Spleen (tissue), 11 donors: ENCODE results near the gene WWC1. TPM values are rescaled to one million over a fixed set of nuclear protein-coding genes. Genes with fewer than 3 reads are reported as not detected.

Source experiments
- DNase-seq: peaks from one replicate; pipeline ENCODE4 v3.0.0-alpha.2; 2020
- H3K27ac ChIP-seq, 8 donors: fragments of 200-600 bp; sonication (generic) in 7 of 8; 1 replicate in 4 of 8; 2 replicates in 4 of 8; pipeline versions ENCODE4 v1.5.0 to v1.8.0; 2016 to 2021; ENCODE audit warnings: inconsistent platforms in 4 of 8, mild to moderate bottlenecking in 4 of 8, moderate library complexity in 1 of 8
- H3K27me3 ChIP-seq, 7 donors: fragments of 200-600 bp; sonication (generic) in 6 of 7; replicated peaks in 1 of 7; 1 replicate in 4 of 7; 2 replicates in 3 of 7; pipeline versions ENCODE4 v1.5.0 to v1.8.0; 2016 to 2021; ENCODE audit warnings: inconsistent platforms in 3 of 7, mild to moderate bottlenecking in 1 of 7
- H3K36me3 ChIP-seq, 6 donors: fragments of 200-600 bp; sonication (generic) in 5 of 6; 1 replicate in 4 of 6; 2 replicates in 2 of 6; pipeline versions ENCODE4 v1.5.0 to v1.8.0; 2016 to 2021; ENCODE audit warnings: inconsistent platforms in 2 of 6
- H3K4me1 ChIP-seq, 6 donors: fragments of 200-600 bp; sonication (generic) in 5 of 6; 1 replicate in 3 of 6; 2 replicates in 3 of 6; pipeline versions ENCODE4 v1.5.0 to v1.8.0; 2016 to 2021; ENCODE audit warnings: inconsistent platforms in 3 of 6
- H3K4me3 ChIP-seq, 8 donors: fragments of 200-600 bp; sonication (generic) in 7 of 8; 1 replicate in 4 of 8; 2 replicates in 4 of 8; pipeline versions ENCODE4 v1.5.0 to v1.8.0; 2016 to 2021; ENCODE audit warnings: inconsistent platforms in 4 of 8, mild to moderate bottlenecking in 4 of 8, moderate library complexity in 2 of 8
- H3K9me3 ChIP-seq, 8 donors: fragments of 200-600 bp; sonication (generic) in 7 of 8; 1 replicate in 4 of 8; 2 replicates in 4 of 8; pipeline versions ENCODE4 v1.5.0 to v1.8.0; 2016 to 2021; ENCODE audit warnings: inconsistent platforms in 4 of 8
- CTCF ChIP-seq, 11 experiments: fragments of 200-600 bp in 7 of 11; fragments of 450-650 bp in 4 of 11; sonication (generic) in 4 of 11; IDR thresholded peaks in 8 of 11; conservative IDR thresholded peaks in 3 of 11; 1 replicate in 7 of 11; 2 replicates in 4 of 11; pipeline versions ENCODE4 v1.4.0 to v1.8.0; 2016 to 2021; ENCODE audit warnings: antibody characterized with exemption in 11 of 11, inconsistent platforms in 4 of 11, mild to moderate bottlenecking in 1 of 11
- POLR2A ChIP-seq, 3 donors: fragments of 450-650 bp; IDR thresholded peaks; one replicate each; pipeline ENCODE4 v1.5.1; 2017; ENCODE audit warnings: antibody characterized with exemption in 3 of 3, mild to moderate bottlenecking in 1 of 3
- POLR2AphosphoS5 ChIP-seq, 3 donors: sonication (generic); formaldehyde crosslinking; IDR thresholded peaks; one replicate each; pipeline ENCODE4 v1.5.1; 2017; ENCODE audit warnings: antibody characterized with exemption in 3 of 3
- WGBS, 5 donors: extraction: QIAGEN DNeasy Blood & Tissue Kit in 3 of 5; methylation state at CpG; one replicate each; pipeline versions ENCODE4 v1.1.5 to v1.1.7; 2013 to 2018; 5-methylcytosine and 5-hydroxymethylcytosine counted together
- intact Hi-C: fragments of 100-400 bp; cut with DNase I; formaldehyde crosslinking; loops from one replicate; pipeline ENCODE4 v1.15.0; 2023; ENCODE audit warnings: low total_unique reads
- polyA plus RNA-seq, 3 donors: library from polyadenylated mRNA; stranded (reverse); fragments of 200-250 nt; gene quantifications; one replicate each; pipeline ENCODE4 v1.2.1, GENCODE V29; 2013
- total RNA-seq, 7 donors: library from RNA; depleted of rRNA in 3 of 7; stranded (reverse); fragments of >200 nt in 3 of 7; fragmentation: NEBNext Ultra II Directional in 4 of 7; extraction: Animal tissue kit (Norgen Biotek cat#: 25700) in 4 of 7; gene quantifications; one replicate each; pipeline versions ENCODE4 v1.1.0 to v1.2.1, GENCODE V29; 2016 to 2021
- donor health status: healthy with polysubstance abuse.
- donor health status: DM: no; HTN: no; CAD: no; lungs with moderate emphysema.
- donor health status: DM: no; HTN: no; CAD: no.
- donor health status: Bipolar disorder and iron deficiency.
- donor health status: healthy.
- donor health status: DM: no; HTN: no; CAD: no.
- donor health status: DM: yes; HTN: yes; CAD: no.

Gene WWC1
- total and polyA plus RNA-seq, 10 donors: 0.60 to 5.4 (median 1.3) TPM

GRCh38 chr5:168268949-168269936, 22.2 kb upstream of the WWC1 start:
- Histone ChIP-seq H3K27ac (no peak overlapping the region), H3K9me3 (no peaks in the 10 kb centered on the region), H3K36me3 (no peaks in the 10 kb centered on the region), H3K4me1 (peaks cover 0 to 14% (median 10%) of the 10 kb centered on the region in 6 donors), H3K27me3 (peaks cover 0 to 25% (median 6%) of the 10 kb centered on the region in 7 donors), H3K4me3 (peak overlapping the region in 6 of 8 donors; percentile 5 to 60 (median 22))
- TF ChIP-seq CTCF (IDR thresholded peaks at IDR 0.05 in 8 of 11, conservative IDR thresholded peaks at IDR 0.05 in 3 of 11) (peak; percentile 52 to 91 (median 75)), POLR2AphosphoS5 (IDR thresholded peaks at IDR 0.05) (peak in 2 of 3 donors; percentile 30 to 47), POLR2A (IDR thresholded peaks at IDR 0.05) (no peak)
- intact Hi-C loops: no loop called here
- DNase-seq: peak; percentile 87
- WGBS, 5 donors: 6 to 11% (median 6%) methylated on average over 25 to 30 of the region's 30 CpGs

- H3K4me1 ChIP-seq: peaks cover 0 to 14% (median 10%) of the 10 kb centered on the region in 6 donors
- peaks cover 0 to 25% (median 6%) of the 10 kb centered on the region in 7 donors for H3K27me3 ChIP-seq
- H3K9me3 ChIP-seq: no peaks in the 10 kb centered on the region
- no peaks in the 10 kb centered on the region for H3K36me3 ChIP-seq
- intact Hi-C loops: no loop called here
- DNase-seq: no peak
- H3K27ac ChIP-seq: no peak overlapping the region
- WGBS, 5 donors: 50 to 60% (median 58%) methylated on average over 3 of the region's 3 CpGs
- no peak overlapping the region for H3K4me3 ChIP-seq
- TF ChIP-seq POLR2A (IDR thresholded peaks at IDR 0.05) (no peak), POLR2AphosphoS5 (IDR thresholded peaks at IDR 0.05) (no peak), CTCF (IDR thresholded peaks at IDR 0.05 in 8 of 11, conservative IDR thresholded peaks at IDR 0.05 in 3 of 11) (no peak)
These were observed 21.5 kb upstream of the WWC1 start for GRCh38 chr5:168269937-168270330.

- no peak overlapping the region for H3K27ac ChIP-seq
- TF ChIP-seq POLR2AphosphoS5 (IDR thresholded peaks at IDR 0.05) (no peak), POLR2A (IDR thresholded peaks at IDR 0.05) (no peak), CTCF (IDR thresholded peaks at IDR 0.05 in 8 of 11, conservative IDR thresholded peaks at IDR 0.05 in 3 of 11) (no peak)
- peaks cover 0 to 14% (median 10%) of the 10 kb centered on the region in 6 donors for H3K4me1 ChIP-seq
- DNase-seq: no peak
- no peaks in the 10 kb centered on the region for H3K9me3 ChIP-seq
- intact Hi-C loops: no loop called here
- H3K27me3 ChIP-seq: peaks cover 0 to 25% (median 6%) of the 10 kb centered on the region in 7 donors
- 63 to 86% (median 76%) methylated on average over 3 of the region's 3 CpGs for WGBS, 5 donors
- no peak overlapping the region for H3K4me3 ChIP-seq
- no peaks in the 10 kb centered on the region for H3K36me3 ChIP-seq
These were observed 21.0 kb upstream of the WWC1 start for GRCh38 chr5:168270476-168270875.
